ENCODE measurements around the gene RPS19BP1. TPM values are rescaled to one million over a fixed set of nuclear protein-coding genes. Genes with fewer than 3 reads are reported as not detected.

The RPS19BP1 gene
- total RNA-seq, 2 experiments from 2014 or later: 65.8 to 69.7 TPM

GRCh38 chr22:39489094-39490068 is 43.2 kb downstream of the RPS19BP1 start:
- Mint-ChIP-seq H3K27ac (no peak overlapping the region), H3K36me3 (ENCODE audit: low read depth) (no peaks in the 10 kb centered on the region), H3K4me3 (no peak overlapping the region), H3K9me3 (no peaks in the 10 kb centered on the region), H3K27me3 (no peaks in the 10 kb centered on the region), H3K4me1 (ENCODE audit: low read depth) (peaks cover 12% of the 10 kb centered on the region)
- ATAC-seq (ENCODE audit: poor library complexity) (no peak), DNase-seq (no peak)
- Histone ChIP-seq H3K4me1 (ENCODE audit: insufficient read depth, low read length) (peaks cover 15% of the 10 kb centered on the region), H3K27ac (ENCODE audit: low read depth in 1 of 2, low read length in 2 of 2) (no peak overlapping the region), H3K27me3 (ENCODE audit: control insufficient read depth in 1 of 2, insufficient read depth in 2 of 2, low read length in 2 of 2) (no peaks in the 10 kb centered on the region), H3K9me3 (ENCODE audit: control insufficient read depth in 1 of 2, insufficient read depth in 1 of 2, low read length in 2 of 2) (no peaks in the 10 kb centered on the region), H3K36me3 (ENCODE audit: insufficient read depth, low read length) (no peaks in the 10 kb centered on the region), H3K4me3 (ENCODE audit: low read length) (no peak overlapping the region)
- ChIA-PET CTCF (interaction anchor here (1.0 to 1.6 kb wide), 4 partner anchors 7 to 90 kb away, joined by 3 to 15 read pairs (median 6); partner anchors contain the start of gene TAB1), POLR2A (interaction anchor here (1.2 to 2.9 kb wide), 4 partner anchors 31 to 555 kb away, joined by 3 to 18 read pairs (median 6); partner anchors contain the start of gene ATF4)
- TF ChIP-seq CTCF (IDR thresholded peaks at IDR 0.05): no peak
- intact Hi-C loops (cut with DNase I, micrococcal nuclease): loop anchor here in 1 of 2 experiments (5.0 kb wide), 1 partner anchor 533 kb away; no protein-coding TSS in a partner anchor

DNA sequence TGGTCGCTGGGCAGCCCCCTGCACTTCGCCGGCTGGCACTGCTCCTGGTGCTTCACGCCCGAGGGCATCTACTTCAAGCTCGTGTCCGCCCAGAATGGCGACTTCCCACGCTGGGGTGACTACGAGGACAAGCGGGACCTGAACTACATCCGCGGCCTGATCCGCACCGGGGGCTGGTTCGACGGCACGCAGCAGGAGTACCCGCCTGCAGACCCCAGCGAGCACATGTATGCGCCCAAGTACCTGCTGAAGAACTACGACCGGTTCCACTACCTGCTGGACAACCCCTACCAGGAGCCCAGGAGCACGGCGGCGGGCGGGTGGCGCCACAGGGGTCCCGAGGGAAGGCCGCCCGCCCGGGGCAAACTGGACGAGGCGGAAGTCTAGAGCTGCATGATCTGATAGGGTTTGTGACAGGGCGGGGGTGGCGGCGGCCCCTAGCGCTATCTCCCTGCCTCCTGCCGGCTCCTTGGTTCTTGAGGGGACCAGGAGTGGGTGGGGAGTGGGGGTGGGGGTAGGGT is 43.9 kb downstream of the RPS19BP1 start:
- POLR2A ChIA-PET: no interaction called here
- ATAC-seq (ENCODE audit: poor library complexity): no peak

More for the DNA sequence above, 43.9 kb downstream of the RPS19BP1 start:
- H3K27me3 Mint-ChIP-seq: no peaks in the 10 kb centered on the region
- no peak overlapping the region for H3K27ac Mint-ChIP-seq
- no peak for TF ChIP-seq CTCF (IDR thresholded peaks at IDR 0.05)
- no peak overlapping the region for H3K27ac ChIP-seq (ENCODE audit: low read depth in 1 of 2, low read length in 2 of 2)
- DNase-seq: no peak
- H3K27me3 ChIP-seq (ENCODE audit: control insufficient read depth in 1 of 2, insufficient read depth in 2 of 2, low read length in 2 of 2): no peaks in the 10 kb centered on the region
- CTCF ChIA-PET: no interaction called here
- H3K4me3 ChIP-seq (ENCODE audit: low read length): no peak overlapping the region
- intact Hi-C loops (cut with DNase I, micrococcal nuclease): no loop called here
- no peak overlapping the region for H3K4me3 Mint-ChIP-seq
- no peaks in the 10 kb centered on the region for H3K9me3 ChIP-seq (ENCODE audit: control insufficient read depth in 1 of 2, insufficient read depth in 1 of 2, low read length in 2 of 2)
- no peaks in the 10 kb centered on the region for H3K36me3 ChIP-seq (ENCODE audit: insufficient read depth, low read length)
- peaks cover 12% of the 10 kb centered on the region for H3K4me1 Mint-ChIP-seq (ENCODE audit: low read depth)
- H3K9me3 Mint-ChIP-seq: no peaks in the 10 kb centered on the region
- H3K36me3 Mint-ChIP-seq (ENCODE audit: low read depth): no peaks in the 10 kb centered on the region
- peaks cover 15% of the 10 kb centered on the region for H3K4me1 ChIP-seq (ENCODE audit: insufficient read depth, low read length)

Data from CD4-positive, alpha-beta T cell (primary cell).